Heart right ventricle (tissue), 16 donors: Measurements from ENCODE around the gene TUBB4B. TPM values are rescaled to one million over a fixed set of nuclear protein-coding genes. Genes with fewer than 3 reads are reported as not detected.

Source experiments
- ATAC-seq, 8 donors: fragments of 200-7000 bp; cut with Tn5 transposase; one replicate each; pipeline ENCODE4 v1.9.1; 2020; ENCODE audit warnings: mild to moderate bottlenecking in 8 of 8, moderate library complexity in 8 of 8, moderate number of reproducible peaks in 1 of 8
- DNase-seq, 2 donors: peaks; one replicate each; pipeline ENCODE4 v3.0.0-alpha.2; 2020
- H3K27ac ChIP-seq, 10 donors: fragments of 200-600 bp; sonication (generic) in 2 of 10; one replicate each; pipeline versions ENCODE4 v1.5.0 to v1.8.0; 2020 to 2022; ENCODE audit warnings: mild to moderate bottlenecking in 3 of 10
- H3K27me3 ChIP-seq, 7 donors: fragments of 200-600 bp; one replicate each; pipeline ENCODE4 v1.8.0; 2021 to 2022; ENCODE audit warnings: mild to moderate bottlenecking in 2 of 7
- H3K36me3 ChIP-seq, 9 donors: fragments of 200-600 bp; sonication (generic) in 1 of 9; one replicate each; pipeline versions ENCODE4 v1.5.0 to v1.8.0; 2020 to 2022; ENCODE audit warnings: mild to moderate bottlenecking in 2 of 9
- H3K4me1 ChIP-seq, 9 donors: fragments of 200-600 bp; sonication (generic) in 1 of 9; one replicate each; pipeline versions ENCODE4 v1.5.0 to v1.8.0; 2020 to 2022; ENCODE audit warnings: mild to moderate bottlenecking in 4 of 9
- H3K4me3 ChIP-seq, 10 donors: fragments of 200-600 bp; sonication (generic) in 2 of 10; one replicate each; pipeline versions ENCODE4 v1.5.0 to v1.8.0; 2020 to 2022; ENCODE audit warnings: mild to moderate bottlenecking in 7 of 10, moderate library complexity in 2 of 10
- H3K9me3 ChIP-seq, 11 donors: fragments of 200-600 bp in 10 of 11; sonication (generic) in 2 of 11; one replicate each; pipeline versions ENCODE4 v1.5.0 to v1.8.0; 2013 to 2022; ENCODE audit warnings: mild to moderate bottlenecking in 2 of 11, control low read depth in 1 of 11, moderate library complexity in 1 of 11
- CTCF ChIP-seq, 9 donors: fragments of 200-600 bp; sonication (generic) in 2 of 9; IDR thresholded peaks; one replicate each; pipeline versions ENCODE4 v1.5.0 to v1.8.0; 2021 to 2022; ENCODE audit warnings: antibody characterized with exemption in 9 of 9, mild to moderate bottlenecking in 5 of 9, moderate library complexity in 1 of 9
- WGBS, 2 donors: extraction: QIAGEN DNeasy Blood & Tissue Kit; methylation state at CpG; one replicate each; pipeline ENCODE4 v1.1.7; 2013; ENCODE audit warnings: inconsistent platforms in 1 of 2; 5-methylcytosine and 5-hydroxymethylcytosine counted together
- intact Hi-C, 10 donors: fragments of 100-400 bp; cut with DNase I; formaldehyde crosslinking; loops; one replicate each; pipeline versions ENCODE4 v1.11.1 to v1.14.2; 2022
- polyA plus RNA-seq, 2 donors: library from polyadenylated mRNA; stranded (reverse); fragments of 200-250 nt; gene quantifications; one replicate each; pipeline ENCODE4 v1.2.3, GENCODE V29; 2013
- total RNA-seq, 10 donors: library from RNA; stranded (reverse); fragmentation: NEBNext Ultra II Directional in 3 of 10; extraction: Animal tissue kit (Norgen Biotek cat#: 25700) in 3 of 10; gene quantifications; one replicate each; pipeline versions ENCODE4 v1.2.1 to v1.2.4, GENCODE V29; 2021 to 2023
- donor health status: Arrhythmogenic right ventricular cardiomyopathy.
- donor health status: ischemic (EF 13 %, LVEDD 7.1; RV severe dilation, severe dysfunction).
- donor health status: healthy with polysubstance abuse.
- donor health status: DM: no; HTN: yes; CAD: no.
- donor health status: DM: no; HTN: no; CAD: no.
- donor health status: ischemic (EF 25% LVEDD 6.9; RV normal size, moderate dysfunction).
- donor health status: ischemic (EF 25% LVEDD 5.7; RV mildly dilated, moderate dysfunction).
- donor health status: healthy.
- donor health status: DM: yes; HTN: yes; CAD: no.
- donor health status: Ischemic cardiomyopathy.
- donor health status: ischemic (EF 35%, LVEDD 5.7; RV mildly dilated, moderate dysfunction).
- donor health status: nonischemic (EF 11% LVEDD 7.7; RV severe dilation, severe dysfunction).
- donor health status: DM: yes; HTN: yes; CAD: no.
- donor health status: PGD.
- donor health status: ischemic (EF 29% LVEDD 5.4; RV normal size, mild dysfunction).
- donor health status: nonischemic (EF 23%, LVEDD 6.1; RV moderate dilation, normal function).

The TUBB4B gene
- total and polyA plus RNA-seq, 12 donors, result 211 to 992 (median 355) TPM

- ATAC-seq, result peak; percentile 69 to 92 (median 82)
- intact Hi-C loops, result no loop called here
- H3K27me3 ChIP-seq, result no peaks in the 10 kb centered on the region
- H3K4me3 ChIP-seq, result peak overlapping the region; percentile 37 to 70 (median 60)
- H3K36me3 ChIP-seq, result peaks cover 8 to 51% (median 21%) of the 10 kb centered on the region in 9 donors
- WGBS, 2 donors, result 26 to 27% methylated on average over 30 of the region's 30 CpGs
- H3K4me1 ChIP-seq, result peaks cover 32 to 85% (median 66%) of the 10 kb centered on the region in 9 donors
- peak; percentile 89 to 94 for DNase-seq
- TF ChIP-seq CTCF (IDR thresholded peaks at IDR 0.05), result no peak
- H3K9me3 ChIP-seq, result no peaks in the 10 kb centered on the region
- peak overlapping the region; percentile 91 to 100 (median 98) for H3K27ac ChIP-seq
Measured at GRCh38 chr9:137276473-137277328, 35.6 kb downstream of the TUBB4B start.

- H3K36me3 ChIP-seq, result peaks cover 3 to 51% (median 14%) of the 10 kb centered on the region in 9 donors
- peak in 5 of 9 donors; percentile 26 to 50 (median 38) for TF ChIP-seq CTCF (IDR thresholded peaks at IDR 0.05)
- intact Hi-C loops, result no loop called here
- no peaks in the 10 kb centered on the region for H3K9me3 ChIP-seq
- no peaks in the 10 kb centered on the region for H3K27me3 ChIP-seq
- H3K4me1 ChIP-seq, result peaks cover 30 to 80% (median 58%) of the 10 kb centered on the region in 9 donors
- H3K27ac ChIP-seq, result peak within 1 kb of the TSS; percentile 91 to 100 (median 98)
- peak within 1 kb of the TSS; percentile 37 to 70 (median 60) for H3K4me3 ChIP-seq
- WGBS, 2 donors, result 1 to 5% methylated on average over 25 of the region's 25 CpGs
- peak; percentile 90 to 95 for DNase-seq
- ATAC-seq, result peak; percentile 73 to 92 (median 84)
Measured at GRCh38 chr9:137277329-137278041, 36.4 kb downstream of the TUBB4B start, which contains the start of gene TOR4A. Gene TOR4A (plus strand): TSS chr9:137277726. CDS start chr9:137278690, 964 bp downstream.

GRCh38 chr9:137278061-137278701 is 37.1 kb downstream of the TUBB4B start:
- DNase-seq (peak; percentile 35 to 62), ATAC-seq (peak; percentile 1 to 34 (median 10))
- peaks cover 30 to 82% (median 57%) of the 10 kb centered on the region in 9 donors for H3K4me1 ChIP-seq
- no peak for TF ChIP-seq CTCF (IDR thresholded peaks at IDR 0.05)
- H3K36me3 ChIP-seq, result peaks cover 0 to 51% (median 7%) of the 10 kb centered on the region in 9 donors
- no peaks in the 10 kb centered on the region for H3K27me3 ChIP-seq
- H3K4me3 ChIP-seq, result peak overlapping the region; percentile 37 to 70 (median 60)
- intact Hi-C loops, result no loop called here
- peak overlapping the region; percentile 91 to 100 (median 98) for H3K27ac ChIP-seq
- WGBS, 2 donors, result 2 to 8% methylated on average over 54 of the region's 54 CpGs
- H3K9me3 ChIP-seq, result no peaks in the 10 kb centered on the region
